Fibroblast of lung (primary cell): ENCODE data around the gene CCR7. TPM values are rescaled to one million over a fixed set of nuclear protein-coding genes. Genes with fewer than 3 reads are reported as not detected.

ENCODE experiments used
- DNase-seq, 2 donors: peaks; one replicate each; pipeline versions ENCODE4 v3.0.0 to v3.0.0-alpha.2; 2010; ENCODE audit warnings: low read depth in 2 of 2
- H2AFZ ChIP-seq: 2 replicates; pipeline ENCODE4 v1.5.1; 2012; ENCODE audit warnings: low read length, control low read depth, inconsistent platforms
- H3K27ac ChIP-seq: 2 replicates; pipeline ENCODE4 v1.5.1; 2011; ENCODE audit warnings: low read length, control low read depth; ENCODE audit not compliant: insufficient read depth
- H3K27me3 ChIP-seq: 2 replicates; pipeline ENCODE4 v1.5.1; 2011; ENCODE audit warnings: mild to moderate bottlenecking, low read length; ENCODE audit not compliant: control insufficient read depth, insufficient read depth
- H3K36me3 ChIP-seq: 2 replicates; pipeline ENCODE4 v1.5.1; 2011; ENCODE audit warnings: low read length; ENCODE audit not compliant: control insufficient read depth, insufficient read depth
- H3K4me1 ChIP-seq: 2 replicates; pipeline ENCODE4 v1.5.1; 2011; ENCODE audit warnings: low read length; ENCODE audit not compliant: control insufficient read depth, insufficient read depth; ENCODE audit errors: extremely low read depth
- H3K4me2 ChIP-seq: 2 replicates; pipeline ENCODE4 v1.5.1; 2011; ENCODE audit warnings: low read length, control low read depth; ENCODE audit not compliant: insufficient read depth; ENCODE audit errors: extremely low read depth
- H3K4me3 ChIP-seq, 4 experiments: fragments of 200-600 bp in 1 of 4; sonication (generic) in 1 of 4; replicated peaks in 1 of 4; 2 replicates each; pipeline ENCODE4 v1.5.1; 2011 to 2016; ENCODE audit warnings: low read length in 4 of 4, low read depth in 3 of 4, mild to moderate bottlenecking in 3 of 4, control low read depth in 2 of 4, inconsistent platforms in 1 of 4, mixed read lengths in 1 of 4; ENCODE audit not compliant: insufficient read depth in 1 of 4; ENCODE audit errors: control extremely low read depth in 1 of 4
- H3K79me2 ChIP-seq: 2 replicates; pipeline ENCODE4 v1.5.1; 2012; ENCODE audit warnings: mild to moderate bottlenecking, low read length, inconsistent platforms; ENCODE audit not compliant: control insufficient read depth, insufficient read depth
- H3K9ac ChIP-seq: 2 replicates; pipeline ENCODE4 v1.5.1; 2011; ENCODE audit warnings: mild to moderate bottlenecking, low read length, control low read depth; ENCODE audit not compliant: insufficient read depth
- H3K9me3 ChIP-seq: 2 replicates; pipeline ENCODE4 v1.5.1; 2012; ENCODE audit warnings: low read depth, low read length; ENCODE audit not compliant: control insufficient read depth, insufficient read depth
- H4K20me1 ChIP-seq: 2 replicates; pipeline ENCODE4 v1.5.1; 2011; ENCODE audit warnings: low read length; ENCODE audit not compliant: control insufficient read depth, insufficient read depth; ENCODE audit errors: extremely low read depth
- EZH2 ChIP-seq: IDR thresholded peaks from 2 replicates; pipeline ENCODE4 v1.5.1; 2012; ENCODE audit warnings: low read length, control low read depth, mild to moderate bottlenecking; ENCODE audit errors: missing control alignments
- polyA plus RNA-seq, 2 donors: library from polyadenylated mRNA; depleted of rRNA in 1 of 2; stranded (reverse) in 1 of 2; unstranded in 1 of 2; fragments of >200 nt; gene quantifications; 2 replicates each; pipeline ENCODE4 v1.2.1, GENCODE V29; 2011 to 2012; ENCODE audit warnings: missing spikeins in 1 of 2
- total RNA-seq: library from RNA; depleted of rRNA; stranded (reverse); fragments of >200 nt; gene quantifications from 2 replicates; pipeline ENCODE4 v1.2.1, GENCODE V29; 2014
- TF ChIP-seq, protein P1 (sequence below), 2 donors: IDR thresholded peaks in 1 of 2; conservative IDR thresholded peaks in 1 of 2; 1 replicate in 1 of 2; 2 replicates in 1 of 2; pipeline ENCODE4 v1.5.1; 2011 to 2012; ENCODE audit warnings: low read length in 2 of 2, control low read depth in 1 of 2, inconsistent platforms in 1 of 2, low read depth in 1 of 2, mild to moderate bottlenecking in 1 of 2

CCR7 gene
- total and polyA plus RNA-seq, 2 donors (not counting 1 experiment from before 2014, with no cell fraction given): under 0.01 to 0.10 TPM

DNA sequence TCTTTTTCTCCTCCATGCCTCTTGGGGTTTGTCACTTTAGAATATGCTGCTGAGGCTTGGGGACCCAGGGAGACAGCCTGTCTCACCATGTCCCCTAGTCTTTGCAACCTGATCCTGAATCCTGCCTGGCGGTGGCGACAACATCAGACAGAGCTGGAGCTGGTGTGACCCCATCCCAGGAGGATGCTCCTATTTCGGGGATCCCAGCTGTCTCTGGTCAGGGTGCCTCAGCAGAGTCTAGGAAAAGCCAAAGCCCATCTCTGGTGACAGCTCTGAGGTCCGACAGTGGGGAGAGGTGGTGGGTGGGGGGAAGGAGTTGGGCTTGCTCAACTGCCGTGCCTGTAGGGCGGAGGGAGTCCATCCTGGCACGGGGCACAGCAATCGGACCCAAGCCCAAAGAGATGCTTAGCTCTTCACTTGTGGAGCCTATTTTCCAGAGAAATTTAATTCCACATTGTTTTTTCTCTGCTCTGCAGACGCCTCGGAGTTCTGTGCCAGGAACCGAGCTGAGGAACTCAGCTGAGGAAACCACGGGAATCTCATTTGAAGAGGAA, 53.5 kb downstream of the CCR7 start:
- Histone ChIP-seq H3K4me1 (peaks cover 14% of the 10 kb centered on the region), H3K4me2 (no peak overlapping the region), H3K27ac (no peak overlapping the region), H3K9me3 (no peaks in the 10 kb centered on the region), H3K36me3 (no peaks in the 10 kb centered on the region), H3K27me3 (no peaks in the 10 kb centered on the region), H3K9ac (no peak overlapping the region), H3K4me3 (no peak overlapping the region), H2AFZ (no peak overlapping the region), H4K20me1 (no peaks in the 10 kb centered on the region), H3K79me2 (no peaks in the 10 kb centered on the region)
- DNase-seq: no peak
- TF ChIP-seq, protein P1, sequence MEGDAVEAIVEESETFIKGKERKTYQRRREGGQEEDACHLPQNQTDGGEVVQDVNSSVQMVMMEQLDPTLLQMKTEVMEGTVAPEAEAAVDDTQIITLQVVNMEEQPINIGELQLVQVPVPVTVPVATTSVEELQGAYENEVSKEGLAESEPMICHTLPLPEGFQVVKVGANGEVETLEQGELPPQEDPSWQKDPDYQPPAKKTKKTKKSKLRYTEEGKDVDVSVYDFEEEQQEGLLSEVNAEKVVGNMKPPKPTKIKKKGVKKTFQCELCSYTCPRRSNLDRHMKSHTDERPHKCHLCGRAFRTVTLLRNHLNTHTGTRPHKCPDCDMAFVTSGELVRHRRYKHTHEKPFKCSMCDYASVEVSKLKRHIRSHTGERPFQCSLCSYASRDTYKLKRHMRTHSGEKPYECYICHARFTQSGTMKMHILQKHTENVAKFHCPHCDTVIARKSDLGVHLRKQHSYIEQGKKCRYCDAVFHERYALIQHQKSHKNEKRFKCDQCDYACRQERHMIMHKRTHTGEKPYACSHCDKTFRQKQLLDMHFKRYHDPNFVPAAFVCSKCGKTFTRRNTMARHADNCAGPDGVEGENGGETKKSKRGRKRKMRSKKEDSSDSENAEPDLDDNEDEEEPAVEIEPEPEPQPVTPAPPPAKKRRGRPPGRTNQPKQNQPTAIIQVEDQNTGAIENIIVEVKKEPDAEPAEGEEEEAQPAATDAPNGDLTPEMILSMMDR (conservative IDR thresholded peaks at IDR 0.05 in 1 of 2, IDR thresholded peaks at IDR 0.05 in 1 of 2; ENCODE audit: low read depth in 1 of 2, low read length in 2 of 2): no peak
- no peak for TF ChIP-seq EZH2

DNA sequence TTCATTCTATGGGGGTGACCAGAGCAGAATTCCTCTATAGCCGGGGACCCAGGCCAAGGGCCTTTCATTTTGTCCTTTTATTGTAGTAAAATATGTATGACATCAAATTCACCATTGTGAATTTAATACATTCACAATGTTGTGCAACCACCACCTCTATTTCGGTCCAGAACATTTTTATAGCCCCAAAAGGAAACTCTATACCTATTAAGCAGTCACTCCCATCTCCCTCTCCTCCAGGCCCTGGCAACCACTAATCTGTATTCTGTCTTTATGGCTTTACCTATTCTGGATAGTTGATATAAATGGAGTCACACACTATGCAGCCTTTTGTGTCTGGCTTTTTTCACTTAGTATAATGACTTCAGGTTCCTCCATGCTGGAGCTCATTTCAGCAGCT, 54.1 kb downstream of the CCR7 start:
- Histone ChIP-seq H3K79me2 (no peaks in the 10 kb centered on the region), H4K20me1 (no peaks in the 10 kb centered on the region), H2AFZ (no peak overlapping the region), H3K36me3 (no peaks in the 10 kb centered on the region), H3K27ac (no peak overlapping the region), H3K27me3 (no peaks in the 10 kb centered on the region), H3K9me3 (no peaks in the 10 kb centered on the region), H3K9ac (no peak overlapping the region), H3K4me3 (no peak overlapping the region), H3K4me2 (no peak overlapping the region), H3K4me1 (peaks cover 11% of the 10 kb centered on the region)
- no peak for DNase-seq
- TF ChIP-seq, protein P1 (conservative IDR thresholded peaks at IDR 0.05 in 1 of 2, IDR thresholded peaks at IDR 0.05 in 1 of 2; ENCODE audit: low read depth in 1 of 2, low read length in 2 of 2): no peak
- TF ChIP-seq EZH2: no peak

DNA sequence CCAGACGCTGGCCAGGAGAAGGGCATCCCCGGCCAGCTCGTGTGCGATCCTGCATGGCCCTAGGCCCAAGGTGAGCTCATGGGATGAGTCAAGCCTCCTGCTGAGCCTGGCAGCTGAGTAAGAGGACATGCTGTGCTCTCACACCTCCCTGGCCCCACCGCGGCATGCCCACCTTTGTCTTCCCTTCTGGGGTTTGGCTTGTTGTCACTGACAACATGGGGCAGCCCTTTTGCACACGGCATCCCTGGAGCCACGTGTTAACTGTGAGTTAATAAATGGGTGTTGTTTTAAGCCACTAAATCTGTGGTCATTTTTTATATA, 55.0 kb downstream of the CCR7 start:
- no peak overlapping the region for H2AFZ ChIP-seq
- no peaks in the 10 kb centered on the region for H3K9me3 ChIP-seq
- H3K4me2 ChIP-seq: no peak overlapping the region
- H3K4me1 ChIP-seq: peaks cover 11% of the 10 kb centered on the region
- H3K9ac ChIP-seq: no peak overlapping the region
- H3K27me3 ChIP-seq: no peaks in the 10 kb centered on the region
- H3K79me2 ChIP-seq: no peaks in the 10 kb centered on the region
- no peaks in the 10 kb centered on the region for H3K36me3 ChIP-seq
- peak in 1 of 2 donors; percentile 79 for DNase-seq
- H4K20me1 ChIP-seq: no peaks in the 10 kb centered on the region
- TF ChIP-seq, protein P1 (conservative IDR thresholded peaks at IDR 0.05 in 1 of 2, IDR thresholded peaks at IDR 0.05 in 1 of 2; ENCODE audit: low read depth in 1 of 2, low read length in 2 of 2): no peak
- no peak for TF ChIP-seq EZH2
- no peak overlapping the region for H3K4me3 ChIP-seq
- no peak overlapping the region for H3K27ac ChIP-seq
